Stimulated activated CD8-positive, alpha-beta memory T cell treated with anti-CD3 and anti-CD28 coated beads, Interleukin-2, amount 100 ng/mL, for 48 hours (primary cell): Measurements from ENCODE around the gene ZNF558.

ENCODE experiments used
- DNase-seq, 2 donors: peaks; one replicate each; pipeline ENCODE4 v3.0.0-alpha.2; 2020; ENCODE audit warnings: low read depth in 2 of 2

ZNF558 gene

DNA sequence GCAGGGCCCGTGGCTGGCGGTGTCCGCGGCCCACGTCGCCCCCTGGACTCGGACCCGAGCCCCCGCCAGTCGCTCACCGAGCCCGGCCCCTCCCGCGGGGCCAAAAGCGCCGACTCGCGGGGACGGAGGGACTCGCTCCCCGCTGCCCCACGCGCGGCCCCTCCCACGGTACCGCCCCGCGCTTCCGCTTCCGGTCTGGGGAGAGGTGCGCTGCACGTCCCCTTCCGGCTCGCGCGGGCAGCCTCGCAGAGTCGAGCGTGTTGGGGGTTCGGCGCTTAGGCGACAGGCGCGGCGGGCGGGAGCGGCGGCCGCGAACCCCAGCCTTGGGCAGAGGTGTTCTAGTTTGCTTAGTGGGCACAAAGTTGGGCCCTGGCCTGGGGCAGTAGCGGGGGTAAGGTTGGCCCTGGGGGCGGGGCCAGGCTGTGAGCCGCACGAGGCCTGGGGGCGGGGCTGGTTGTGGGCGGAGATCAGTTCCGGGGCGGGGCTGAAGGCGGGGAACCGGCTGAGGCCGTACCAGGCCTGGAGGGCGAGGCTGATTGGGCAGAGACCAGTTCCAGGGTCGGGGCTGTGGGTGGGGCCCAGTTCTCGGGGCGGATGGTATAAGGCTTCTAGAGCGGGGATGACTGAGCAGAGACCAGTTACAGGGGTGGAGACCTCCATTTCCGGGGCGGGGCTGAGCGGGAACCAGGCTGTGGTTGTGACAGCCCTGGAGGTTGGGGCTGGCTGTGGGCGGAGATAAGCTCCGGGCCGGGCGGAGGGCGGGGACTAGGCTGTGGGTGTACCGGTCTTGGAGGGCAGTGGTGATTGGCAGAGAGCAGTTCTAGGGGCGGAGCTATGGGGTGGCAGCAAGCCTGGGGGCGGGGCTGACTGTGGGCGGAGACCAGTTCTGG lies at the start of gene ZNF558, which contains the start of gene MBD3L1:
TSS of gene ZNF558 (minus strand) at position 173 of the 890 bp plus-strand sequence. CDS start 9,645 bp downstream, outside the sequence.
TSS of gene MBD3L1 (plus strand) at position 246 of the 890 bp plus-strand sequence. CDS start 10,302 bp downstream, outside the sequence.
- peak; percentile 96 to 97 for DNase-seq

DNA sequence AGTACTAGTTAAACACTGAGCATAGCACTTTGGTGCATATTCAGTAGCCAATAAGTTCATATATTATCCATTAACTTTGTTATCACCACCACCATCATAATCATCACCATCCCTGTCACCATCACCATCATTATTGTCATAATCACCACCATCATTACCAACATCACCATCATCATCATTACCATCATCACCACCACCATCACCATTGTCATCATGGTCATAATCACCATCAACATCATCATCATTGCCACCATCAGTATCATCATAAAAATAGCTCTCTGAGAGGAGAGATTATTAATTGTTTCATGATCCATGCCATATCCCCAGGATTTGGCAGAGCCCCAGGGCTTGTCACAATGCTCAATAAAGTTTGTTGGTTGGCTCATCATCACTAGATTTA lies 49.4 kb upstream of the ZNF558 start:
- DNase-seq: no peak

DNA sequence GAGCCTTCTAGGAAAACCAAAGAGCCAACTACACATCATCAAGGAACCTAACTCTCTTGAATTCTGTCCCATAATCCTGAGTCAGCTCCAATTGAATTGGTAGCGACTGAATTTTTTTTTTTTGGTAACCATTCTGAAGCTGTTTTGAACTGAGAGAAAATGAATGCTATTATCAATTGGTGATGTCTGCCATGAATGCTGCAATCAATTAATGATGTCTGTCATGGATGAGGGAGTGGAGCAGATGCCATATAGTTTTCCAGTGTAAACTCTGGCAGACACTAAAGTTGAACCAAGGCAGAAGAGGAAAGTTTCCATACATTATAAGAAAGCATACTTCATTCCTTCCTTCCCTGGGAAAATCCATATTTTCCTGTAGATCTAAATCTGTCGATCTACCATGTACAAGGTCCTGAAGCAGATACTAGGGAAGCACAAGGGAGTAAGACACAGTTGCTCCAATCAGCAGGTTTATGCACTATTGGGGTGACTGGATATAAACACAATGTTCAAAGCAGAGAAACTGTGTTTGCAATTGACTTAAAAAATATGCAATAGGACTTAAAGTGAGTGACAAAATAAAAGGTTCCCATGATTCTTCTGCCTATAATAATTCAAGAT lies 48.9 kb upstream of the ZNF558 start:
- DNase-seq: no peak

GRCh38 chr19:8877854-8878705 lies 46.0 kb upstream of the ZNF558 start:
- DNase-seq: peak in 1 of 2 donors; percentile 1

DNA sequence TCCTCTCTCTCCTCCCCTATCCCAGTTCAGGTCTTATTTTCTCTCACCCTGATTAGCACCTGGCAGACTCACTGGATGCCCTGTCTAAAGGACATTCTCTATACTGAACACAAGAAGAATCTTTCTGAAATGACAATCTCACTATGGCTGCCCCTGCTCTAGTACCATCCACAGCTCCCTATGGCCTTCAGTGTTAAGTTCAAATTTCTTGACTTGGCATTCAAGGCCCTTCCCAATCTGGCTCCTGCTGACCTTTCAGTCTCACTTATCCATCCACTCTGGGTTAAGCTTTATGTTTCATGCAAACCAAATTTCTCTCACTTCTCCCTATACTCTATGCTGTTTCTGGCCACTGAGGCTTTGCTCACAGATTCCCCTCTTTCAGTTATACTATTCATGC lies 34.2 kb upstream of the ZNF558 start:
- no peak for DNase-seq

DNA sequence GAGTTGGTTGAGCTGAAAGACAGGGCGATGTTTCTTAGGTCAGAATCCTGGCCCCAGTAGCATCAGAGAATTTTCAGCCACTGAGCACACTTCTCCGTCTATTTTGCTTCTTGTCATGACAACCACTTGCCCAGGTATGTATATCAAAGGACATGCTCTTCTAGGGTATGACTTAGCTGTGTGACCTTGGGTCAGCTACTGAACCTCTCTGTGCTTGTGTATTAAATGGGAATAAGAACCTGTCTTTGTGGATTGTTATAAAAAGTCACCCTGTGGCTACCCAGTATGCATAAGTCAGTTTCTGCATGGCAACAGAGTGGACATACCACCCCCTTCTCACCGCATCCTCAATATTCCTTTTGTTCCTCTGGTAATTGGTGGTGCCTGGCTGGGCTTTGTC lies 26.2 kb upstream of the ZNF558 start:
- no peak for DNase-seq

GRCh38 chr19:8850488-8850887 lies 18.4 kb upstream of the ZNF558 start:
- no peak for DNase-seq

DNA sequence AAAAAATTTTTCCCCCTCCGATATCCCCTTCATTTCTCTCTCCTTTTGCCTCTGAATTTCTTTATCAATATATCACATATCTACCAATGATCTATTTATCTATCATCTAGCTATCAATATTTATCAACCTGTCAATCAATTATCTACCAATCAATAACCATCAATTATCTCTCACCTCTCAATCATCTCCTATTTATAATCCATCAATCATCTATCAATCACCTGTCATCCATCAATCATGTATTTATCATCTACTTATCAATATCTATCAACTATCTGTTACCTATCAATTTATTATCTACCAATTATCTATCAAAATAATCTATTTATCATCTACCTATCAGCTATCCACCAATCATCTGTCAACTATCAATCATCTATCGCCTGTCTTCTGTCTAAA lies 17.1 kb upstream of the ZNF558 start:
- no peak for DNase-seq

- DNase-seq: no peak
Measured at GRCh38 chr19:8846819-8847218, 14.7 kb upstream of the ZNF558 start.

GRCh38 chr19:8840708-8841107 lies 8.6 kb upstream of the ZNF558 start:
- DNase-seq: no peak

DNA sequence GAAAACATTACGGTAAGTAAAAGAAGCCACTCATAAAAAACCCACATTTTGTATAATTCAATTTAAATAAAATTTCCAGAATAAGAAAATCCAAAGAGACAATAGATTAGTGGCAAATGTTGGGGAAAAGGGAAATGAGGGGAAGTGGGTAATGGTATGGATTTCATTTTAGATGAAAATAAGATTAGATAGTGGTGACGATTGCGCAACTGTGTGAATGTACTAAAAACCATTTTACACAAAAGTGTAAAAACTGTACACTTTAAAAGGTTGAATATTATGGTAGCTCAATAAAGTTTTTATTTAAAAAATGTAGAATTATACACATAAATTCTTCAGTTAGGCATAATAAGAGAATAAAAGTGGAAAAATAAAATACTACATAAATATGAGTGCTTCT lies 3.8 kb upstream of the ZNF558 start:
- DNase-seq: no peak

GRCh38 chr19:8835446-8835845 lies 3.3 kb upstream of the ZNF558 start:
- DNase-seq: no peak

DNA sequence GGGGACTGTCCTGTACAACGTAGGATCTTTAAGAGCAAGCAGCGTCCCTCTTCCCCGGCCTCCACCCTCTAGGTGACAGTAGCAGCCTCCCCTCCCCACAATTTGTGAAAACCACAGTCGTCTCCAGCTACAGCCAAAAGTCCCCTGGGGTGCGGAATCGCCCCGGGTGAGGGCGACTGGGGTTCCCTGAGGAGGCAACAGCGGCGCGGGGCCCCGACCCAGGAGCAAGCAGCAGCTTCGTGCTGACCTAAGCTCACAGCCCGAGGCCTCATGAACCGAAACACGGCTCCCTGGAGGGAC lies 322 bp downstream of the ZNF558 start:
- no peak for DNase-seq

DNA sequence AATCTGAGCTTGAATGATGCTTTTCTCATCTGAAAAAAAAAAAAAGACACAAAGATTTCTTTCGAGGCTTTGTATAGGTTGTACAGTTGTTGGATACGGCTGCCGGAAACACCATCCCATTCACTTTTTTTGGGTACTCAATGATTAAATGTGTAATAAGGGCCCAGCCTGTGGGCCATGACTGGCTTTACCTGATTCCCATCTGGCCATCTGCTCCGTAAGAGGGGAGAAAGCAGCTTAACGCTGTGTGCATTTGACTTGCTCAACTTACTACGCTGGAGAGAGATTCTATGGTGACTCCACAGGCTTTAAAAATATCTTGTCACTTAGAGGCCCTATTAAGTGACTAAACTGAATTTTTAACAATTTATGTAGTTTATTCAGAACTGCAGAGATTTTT lies 731 bp downstream of the ZNF558 start:
- DNase-seq: no peak

DNA sequence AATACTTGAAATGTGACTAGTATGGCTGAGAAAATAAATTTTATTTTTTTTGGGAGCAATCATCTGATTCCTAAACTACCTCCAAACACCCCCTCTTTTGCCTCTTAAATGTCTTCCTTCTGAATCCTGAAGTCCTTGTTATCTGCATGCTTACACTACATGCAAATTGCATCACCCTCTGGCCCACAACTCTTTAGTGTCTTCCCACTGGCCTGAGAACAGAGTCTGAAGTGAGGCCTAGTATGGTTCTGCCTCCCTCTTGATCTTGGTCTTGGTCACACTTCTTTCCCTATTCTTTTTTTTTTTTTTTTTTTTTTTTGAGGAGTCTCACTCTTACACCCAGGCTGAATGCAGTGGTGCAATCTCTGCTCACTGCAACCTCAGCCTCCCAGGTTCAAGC lies 4.8 kb downstream of the ZNF558 start:
- DNase-seq: no peak

DNA sequence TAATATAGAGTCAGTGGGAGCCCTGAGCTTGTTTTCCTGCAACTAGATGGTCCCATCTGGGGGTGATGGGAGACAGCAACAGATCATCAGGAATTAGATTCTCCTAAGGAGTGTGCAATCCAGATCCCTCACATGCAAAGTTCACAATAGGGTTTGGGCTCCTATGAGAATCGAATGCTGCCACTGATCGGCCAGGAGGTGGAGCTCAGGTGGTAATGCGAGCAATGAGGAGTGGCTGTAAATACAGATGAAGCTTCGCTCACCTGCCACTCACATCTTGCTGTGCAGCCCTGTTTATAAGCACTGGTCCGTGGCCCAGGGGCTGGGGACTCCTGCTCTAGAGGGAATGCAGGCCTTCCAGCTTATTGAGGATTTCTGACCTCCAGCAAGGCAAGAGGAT lies 5.7 kb downstream of the ZNF558 start:
- DNase-seq: no peak

DNA sequence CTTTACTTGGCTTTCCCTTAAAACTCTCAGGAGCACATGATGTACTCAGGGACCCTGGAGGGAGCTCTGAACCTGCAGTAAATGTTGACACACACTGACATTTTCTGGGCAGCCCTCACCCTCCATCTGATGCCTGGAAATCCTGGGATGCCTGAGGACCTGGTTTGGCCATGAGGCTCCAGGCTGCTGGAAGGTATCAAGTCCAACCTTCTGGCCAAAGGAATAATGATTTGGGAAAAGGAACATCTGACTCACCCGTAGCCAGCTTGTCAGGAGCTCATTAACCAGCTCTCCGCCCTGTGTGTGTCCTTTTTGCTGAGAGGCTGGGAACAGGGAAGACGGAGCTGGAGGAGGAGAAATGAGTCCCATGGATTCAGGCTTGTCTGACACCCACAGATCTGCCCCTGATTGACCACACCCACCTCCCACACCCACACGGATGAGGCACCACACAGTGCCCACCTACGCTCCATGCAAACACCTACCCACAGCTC lies 10.3 kb downstream of the ZNF558 start:
- no peak for DNase-seq

DNA sequence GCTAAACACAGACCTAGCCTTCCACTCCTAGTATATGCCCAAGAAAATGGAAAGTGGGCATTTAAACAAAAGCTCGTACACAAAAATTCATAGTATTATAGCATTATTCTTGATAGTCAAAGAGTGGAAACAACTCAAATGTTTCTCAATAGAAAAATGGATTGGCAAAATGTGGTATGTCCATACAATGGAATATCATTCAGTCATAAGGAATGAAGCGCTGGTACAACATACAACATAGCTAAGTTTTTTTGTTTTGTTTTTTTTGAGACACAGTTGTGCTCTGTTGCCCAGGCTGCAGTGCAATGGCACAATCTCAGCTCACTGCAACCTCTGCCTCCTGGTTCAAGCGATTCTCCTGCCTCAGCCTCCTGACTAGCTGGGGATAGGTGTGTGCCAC lies 11.9 kb downstream of the ZNF558 start:
- DNase-seq: no peak

DNA sequence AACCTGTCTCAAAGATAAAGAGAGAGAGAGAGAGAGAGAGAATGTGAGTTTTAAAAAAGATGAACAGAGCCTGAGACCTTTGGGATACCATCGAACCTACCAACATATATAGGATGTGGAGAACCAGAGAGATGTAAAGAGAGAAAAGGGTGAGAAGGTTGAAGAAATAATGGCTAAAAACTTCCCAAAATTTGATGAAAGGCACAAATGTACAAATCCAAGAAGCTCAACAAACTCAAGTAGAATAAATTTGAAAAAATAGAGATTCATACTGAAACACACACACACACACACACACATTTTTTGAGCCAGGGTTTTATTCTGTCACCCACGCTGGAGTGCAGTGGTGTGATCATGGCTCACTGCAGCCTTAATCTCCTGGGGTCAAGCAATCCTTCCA lies 16.3 kb downstream of the ZNF558 start:
- DNase-seq: no peak

DNA sequence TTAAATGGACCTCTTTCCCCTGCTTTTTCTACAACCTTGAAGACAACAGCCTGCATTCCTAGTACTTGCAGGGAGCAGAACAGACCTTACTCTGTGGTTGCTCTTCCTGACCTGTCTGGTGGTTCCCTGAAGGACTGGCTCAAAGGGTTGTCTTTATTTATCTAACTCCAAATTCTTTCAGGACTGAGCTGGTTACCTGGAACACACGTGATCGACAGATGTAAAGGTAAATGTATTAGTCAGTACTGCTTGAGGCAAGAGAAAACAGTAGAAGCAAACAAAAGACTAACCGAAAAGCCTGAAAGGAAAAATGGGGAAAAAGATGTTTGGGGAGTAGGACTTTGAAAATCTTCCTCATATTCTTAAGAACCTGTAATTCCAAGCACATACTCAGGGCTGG lies 17.9 kb downstream of the ZNF558 start:
- no peak for DNase-seq

GRCh38 chr19:8811315-8812172 lies 20.6 kb downstream of the ZNF558 start:
- DNase-seq: no peak
